GM12872 (cell line): ENCODE measurements around the gene FSTL4.

Source experiments
- TF ChIP-seq, protein P1 (sequence below): IDR thresholded peaks from 3 replicates; pipeline ENCODE4 v1.5.1; 2011; ENCODE audit warnings: low read depth, mild to moderate bottlenecking, low read length, moderate library complexity; ENCODE audit not compliant: insufficient read depth

FSTL4 gene

DNA sequence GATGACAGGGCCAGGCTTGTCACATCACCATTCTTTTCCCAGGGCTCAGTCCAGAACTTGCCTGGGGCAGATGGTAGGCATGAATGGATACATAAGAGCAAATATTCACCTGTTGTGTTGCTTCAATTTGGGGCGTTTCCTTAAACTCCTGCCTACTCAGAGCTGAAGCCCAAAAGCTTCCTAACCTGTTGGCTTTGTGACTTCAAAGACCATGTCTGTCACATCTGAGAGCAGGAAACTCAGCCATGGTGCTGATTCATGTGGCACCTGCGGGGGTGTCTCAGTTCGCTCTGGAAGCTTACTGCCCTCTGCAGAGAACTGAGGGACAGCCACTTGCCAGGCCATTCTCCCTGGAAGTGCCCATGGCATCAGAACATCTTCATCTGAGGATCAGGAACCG lies 313.9 kb downstream of the FSTL4 start:
- TF ChIP-seq, protein P1, sequence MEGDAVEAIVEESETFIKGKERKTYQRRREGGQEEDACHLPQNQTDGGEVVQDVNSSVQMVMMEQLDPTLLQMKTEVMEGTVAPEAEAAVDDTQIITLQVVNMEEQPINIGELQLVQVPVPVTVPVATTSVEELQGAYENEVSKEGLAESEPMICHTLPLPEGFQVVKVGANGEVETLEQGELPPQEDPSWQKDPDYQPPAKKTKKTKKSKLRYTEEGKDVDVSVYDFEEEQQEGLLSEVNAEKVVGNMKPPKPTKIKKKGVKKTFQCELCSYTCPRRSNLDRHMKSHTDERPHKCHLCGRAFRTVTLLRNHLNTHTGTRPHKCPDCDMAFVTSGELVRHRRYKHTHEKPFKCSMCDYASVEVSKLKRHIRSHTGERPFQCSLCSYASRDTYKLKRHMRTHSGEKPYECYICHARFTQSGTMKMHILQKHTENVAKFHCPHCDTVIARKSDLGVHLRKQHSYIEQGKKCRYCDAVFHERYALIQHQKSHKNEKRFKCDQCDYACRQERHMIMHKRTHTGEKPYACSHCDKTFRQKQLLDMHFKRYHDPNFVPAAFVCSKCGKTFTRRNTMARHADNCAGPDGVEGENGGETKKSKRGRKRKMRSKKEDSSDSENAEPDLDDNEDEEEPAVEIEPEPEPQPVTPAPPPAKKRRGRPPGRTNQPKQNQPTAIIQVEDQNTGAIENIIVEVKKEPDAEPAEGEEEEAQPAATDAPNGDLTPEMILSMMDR, result no peak

DNA sequence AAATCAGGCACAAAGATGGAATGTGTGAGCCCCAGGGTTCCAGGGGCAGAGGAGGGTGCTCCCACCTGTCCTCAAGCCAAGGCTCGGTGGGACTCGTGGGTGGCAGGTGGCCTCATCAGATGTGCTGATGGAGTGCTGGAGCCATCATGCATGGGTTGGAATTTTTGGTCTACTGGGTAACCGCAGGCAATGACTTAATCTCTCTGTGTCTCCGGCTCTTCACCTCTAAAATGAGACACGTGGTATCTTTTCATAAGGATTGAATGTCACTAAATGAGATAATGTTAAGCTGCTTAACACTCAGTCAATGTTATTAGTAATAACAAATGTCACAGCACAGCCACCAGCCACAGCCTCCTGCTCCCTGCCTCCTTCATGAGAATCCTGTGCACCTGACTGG lies 315.0 kb downstream of the FSTL4 start:
- TF ChIP-seq, protein P1, result no peak

DNA sequence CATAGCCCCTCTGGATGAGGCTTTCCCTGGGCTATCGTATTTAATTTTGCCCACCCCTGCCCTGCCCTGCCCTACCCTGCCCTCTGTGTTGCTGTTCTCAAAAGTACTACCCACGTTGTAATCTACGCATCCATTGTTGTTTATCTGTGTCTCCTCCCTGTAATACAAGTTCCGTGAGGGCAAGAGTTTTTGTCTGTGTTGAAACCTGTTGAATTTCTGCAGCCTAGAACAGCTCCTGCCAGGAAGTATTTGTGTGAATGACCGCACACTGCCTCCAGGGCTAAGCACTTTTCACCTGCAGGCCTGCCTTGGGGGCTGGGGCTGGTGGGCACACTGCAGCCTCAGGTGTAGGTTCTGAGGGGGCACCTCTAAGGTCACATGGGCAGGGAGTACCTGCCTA lies 315.7 kb downstream of the FSTL4 start:
- TF ChIP-seq, protein P1, result no peak

DNA sequence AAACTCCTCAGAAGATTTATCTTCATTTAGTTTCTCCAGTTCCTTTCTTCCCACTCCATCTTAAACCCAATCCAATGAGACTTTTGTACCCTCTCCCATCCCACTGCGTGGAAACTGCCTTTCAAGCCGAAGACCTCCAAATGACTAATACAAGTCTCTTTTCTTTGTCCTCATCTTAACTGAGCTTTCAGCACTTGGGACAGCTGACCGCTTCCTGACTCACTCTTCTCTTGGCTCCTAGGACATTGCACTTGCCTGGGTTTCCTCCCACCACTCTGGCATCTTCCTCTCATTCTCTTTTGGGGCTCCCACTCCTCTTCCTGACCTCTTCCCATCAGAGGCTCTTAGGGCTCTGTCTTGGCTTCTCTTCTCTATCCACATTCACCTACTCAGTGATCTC lies 316.8 kb downstream of the FSTL4 start:
- TF ChIP-seq, protein P1, result no peak

DNA sequence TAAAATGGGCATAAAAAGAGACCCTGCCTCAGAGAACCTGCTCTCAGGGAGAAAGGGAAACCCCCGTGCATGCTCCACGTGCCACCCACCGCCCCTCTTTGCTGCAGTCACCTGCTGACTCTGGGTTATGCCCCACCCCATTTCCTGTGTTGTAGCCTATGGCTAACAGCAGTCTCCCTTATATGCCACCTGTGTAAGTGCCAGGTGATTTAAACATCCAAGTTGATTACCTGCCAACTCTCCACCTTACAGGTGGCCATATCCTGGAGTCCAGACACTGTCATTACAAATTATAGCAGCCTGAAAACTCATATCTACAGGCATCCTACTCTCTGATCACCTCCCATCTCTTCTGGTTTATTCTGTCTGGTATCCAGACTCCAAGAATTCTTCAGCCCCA lies 318.0 kb downstream of the FSTL4 start:
- TF ChIP-seq, protein P1, result no peak

DNA sequence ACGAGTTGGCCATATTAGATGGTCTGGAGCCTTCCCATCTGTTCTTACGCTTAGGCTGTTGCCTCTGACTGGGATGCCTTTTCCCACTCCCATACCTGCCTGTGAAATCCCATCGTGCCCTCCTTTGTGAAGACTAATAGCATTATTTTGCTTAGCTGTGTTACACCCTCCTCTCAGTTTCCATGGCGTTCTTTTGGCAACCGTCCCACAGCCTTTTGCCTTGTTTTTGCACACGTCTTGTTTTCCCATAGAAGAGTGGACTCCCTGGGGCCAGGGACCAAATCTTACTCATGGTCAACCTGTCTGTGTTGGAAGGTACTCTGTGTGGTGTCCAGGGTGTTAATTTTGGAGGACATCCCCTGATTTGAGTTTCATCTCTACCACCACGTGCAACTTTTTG lies 318.4 kb downstream of the FSTL4 start:
- TF ChIP-seq, protein P1, result no peak

DNA sequence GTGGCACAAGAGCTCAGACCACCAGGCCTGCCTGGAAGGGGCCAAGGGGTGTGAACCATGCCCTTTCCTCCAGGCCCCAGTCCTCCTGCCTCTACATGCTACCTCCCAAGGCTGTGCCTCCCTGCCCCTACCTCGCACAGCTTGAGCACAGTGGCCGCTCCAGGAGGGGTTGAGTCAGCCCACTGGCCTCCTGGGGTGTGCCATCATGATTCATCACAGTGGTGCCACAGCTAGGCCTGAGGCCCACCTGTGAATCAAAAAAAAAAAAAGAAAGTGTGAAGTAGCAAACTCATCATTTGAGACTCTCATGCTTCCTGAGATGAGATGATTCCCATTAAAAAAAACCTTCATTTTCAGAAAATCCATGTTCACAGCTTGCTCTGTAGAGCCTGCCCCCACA lies 320.0 kb downstream of the FSTL4 start:
- TF ChIP-seq, protein P1, result no peak

DNA sequence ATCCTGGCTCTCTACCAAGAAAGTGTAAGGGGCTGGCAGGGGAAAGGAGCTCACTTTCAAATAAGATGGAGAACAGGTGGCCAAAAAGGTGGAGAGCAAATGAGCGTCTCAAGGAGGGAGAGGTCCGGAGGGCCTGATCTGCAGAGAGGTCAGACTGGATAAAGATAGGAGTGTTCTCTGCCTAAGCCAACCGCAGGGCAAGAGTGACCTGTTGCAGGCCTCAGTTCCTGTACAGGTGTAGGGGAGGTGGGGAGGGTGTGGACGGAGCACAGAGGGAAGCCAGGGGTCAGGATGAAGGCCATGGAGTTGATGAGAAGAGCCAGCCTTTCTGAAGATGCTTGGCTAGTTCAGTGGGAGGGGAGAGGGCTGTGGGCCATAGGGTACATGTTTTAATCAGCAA lies 320.8 kb downstream of the FSTL4 start:
- TF ChIP-seq, protein P1, result no peak
